ENCODE measurements around the gene RNF207.

RNF207 gene

GRCh38 chr1:6237093-6237492, 31.2 kb downstream of the RNF207 start:
- DNase-seq, result no peak

- no peak for DNase-seq
Measured at GRCh38 chr1:6239213-6239752, 33.4 kb downstream of the RNF207 start.

- DNase-seq, result no peak
Measured at GRCh38 chr1:6239950-6240768, 34.2 kb downstream of the RNF207 start.

GRCh38 chr1:6241107-6241886, 35.4 kb downstream of the RNF207 start:
- no peak for DNase-seq

- no peak for DNase-seq
Measured at GRCh38 chr1:6241887-6242740, 36.2 kb downstream of the RNF207 start.

GRCh38 chr1:6243053-6243834, 37.3 kb downstream of the RNF207 start:
- DNase-seq, result no peak

- no peak for DNase-seq
Measured at GRCh38 chr1:6243993-6244392, 38.1 kb downstream of the RNF207 start, which contains the start of gene HES3. Gene HES3 (plus strand): TSS chr1:6244179. CDS start chr1:6244366, 187 bp downstream.

GRCh38 chr1:6244401-6245049, 38.6 kb downstream of the RNF207 start:
- no peak for DNase-seq

GRCh38 chr1:6245086-6245868, 39.4 kb downstream of the RNF207 start:
- no peak for DNase-seq

GRCh38 chr1:6245869-6246496, 40.1 kb downstream of the RNF207 start:
- no peak for DNase-seq

- no peak for DNase-seq
Measured at GRCh38 chr1:6246497-6247467, 40.9 kb downstream of the RNF207 start.

- no peak for DNase-seq
Measured at GRCh38 chr1:6247651-6248050, 41.7 kb downstream of the RNF207 start.

- no peak for DNase-seq
Measured at GRCh38 chr1:6248161-6248776, 42.4 kb downstream of the RNF207 start.

GRCh38 chr1:6248932-6249738, 43.2 kb downstream of the RNF207 start:
- no peak for DNase-seq

- DNase-seq, result no peak
Measured at GRCh38 chr1:6249739-6250689, 44.1 kb downstream of the RNF207 start.

- DNase-seq, result no peak
Measured at GRCh38 chr1:6251233-6251632, 45.3 kb downstream of the RNF207 start.
